Ishikawa (cell line): ENCODE results near the gene ZNF778.

ENCODE experiments used
- CREB1 ChIP-seq: IDR thresholded peaks from 2 replicates; pipeline ENCODE4 v1.6.1; 2012; ENCODE audit warnings: low read depth
- EGR1 ChIP-seq: IDR thresholded peaks from 2 replicates; pipeline ENCODE4 v1.6.1; 2012
- EP300 ChIP-seq: IDR thresholded peaks from 2 replicates; pipeline ENCODE4 v1.6.1; 2012; ENCODE audit warnings: borderline replicate concordance
- TAF1 ChIP-seq: IDR thresholded peaks from 2 replicates; pipeline ENCODE4 v1.6.1; 2012; ENCODE audit warnings: low read depth, mild to moderate bottlenecking
- TEAD4 ChIP-seq: IDR thresholded peaks from 2 replicates; pipeline ENCODE4 v1.6.1; 2012
- TF ChIP-seq, protein P1 (sequence below): IDR thresholded peaks from 2 replicates; pipeline ENCODE4 v1.6.1; 2012; ENCODE audit warnings: low read depth, mild to moderate bottlenecking
- TF ChIP-seq, protein P2 (sequence below): IDR thresholded peaks from 2 replicates; pipeline ENCODE4 v1.6.1; 2012

DNA sequence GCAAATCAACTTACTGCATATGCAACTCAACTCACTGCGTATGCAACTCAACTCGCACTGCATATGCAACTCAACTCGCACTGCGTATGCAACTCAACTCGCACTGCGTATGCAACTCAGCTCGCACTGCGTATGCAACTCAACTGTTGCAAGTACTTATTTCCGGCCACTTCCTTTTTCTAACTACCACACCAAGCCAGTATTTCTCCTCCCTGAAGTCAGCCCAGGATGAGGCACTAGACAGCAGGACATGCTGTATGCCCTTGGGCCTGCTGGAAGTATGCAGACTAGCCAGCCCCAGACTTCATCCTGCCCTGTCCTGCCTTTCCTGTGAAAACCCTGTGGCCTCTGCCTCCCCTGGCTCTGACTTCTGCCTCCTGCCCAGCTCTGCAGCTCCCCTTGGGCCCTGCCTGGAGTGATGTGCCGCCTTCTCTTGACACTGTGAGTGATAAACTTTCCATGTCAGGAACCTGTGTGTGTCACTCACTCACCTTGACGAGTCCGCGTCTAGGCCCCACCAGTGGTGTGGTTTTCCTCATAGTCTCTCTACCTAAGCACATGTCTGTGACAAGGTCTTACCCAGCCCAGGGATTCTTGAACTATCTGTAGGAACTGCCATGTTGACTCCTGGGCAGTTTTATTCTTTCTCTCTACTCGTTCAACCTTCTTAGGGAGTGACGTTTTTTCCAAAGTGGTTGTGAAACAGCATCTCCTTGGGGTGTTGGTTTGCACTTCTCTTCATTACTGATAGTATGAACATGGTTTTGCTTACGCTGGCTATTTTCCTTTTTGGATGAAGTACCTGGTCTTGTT is 16.4 kb downstream of the ZNF778 start:
- TF ChIP-seq TEAD4 (no peak), CREB1 (no peak), EGR1 (no peak), TAF1 (no peak), EP300 (no peak)
- TF ChIP-seq, protein P1, sequence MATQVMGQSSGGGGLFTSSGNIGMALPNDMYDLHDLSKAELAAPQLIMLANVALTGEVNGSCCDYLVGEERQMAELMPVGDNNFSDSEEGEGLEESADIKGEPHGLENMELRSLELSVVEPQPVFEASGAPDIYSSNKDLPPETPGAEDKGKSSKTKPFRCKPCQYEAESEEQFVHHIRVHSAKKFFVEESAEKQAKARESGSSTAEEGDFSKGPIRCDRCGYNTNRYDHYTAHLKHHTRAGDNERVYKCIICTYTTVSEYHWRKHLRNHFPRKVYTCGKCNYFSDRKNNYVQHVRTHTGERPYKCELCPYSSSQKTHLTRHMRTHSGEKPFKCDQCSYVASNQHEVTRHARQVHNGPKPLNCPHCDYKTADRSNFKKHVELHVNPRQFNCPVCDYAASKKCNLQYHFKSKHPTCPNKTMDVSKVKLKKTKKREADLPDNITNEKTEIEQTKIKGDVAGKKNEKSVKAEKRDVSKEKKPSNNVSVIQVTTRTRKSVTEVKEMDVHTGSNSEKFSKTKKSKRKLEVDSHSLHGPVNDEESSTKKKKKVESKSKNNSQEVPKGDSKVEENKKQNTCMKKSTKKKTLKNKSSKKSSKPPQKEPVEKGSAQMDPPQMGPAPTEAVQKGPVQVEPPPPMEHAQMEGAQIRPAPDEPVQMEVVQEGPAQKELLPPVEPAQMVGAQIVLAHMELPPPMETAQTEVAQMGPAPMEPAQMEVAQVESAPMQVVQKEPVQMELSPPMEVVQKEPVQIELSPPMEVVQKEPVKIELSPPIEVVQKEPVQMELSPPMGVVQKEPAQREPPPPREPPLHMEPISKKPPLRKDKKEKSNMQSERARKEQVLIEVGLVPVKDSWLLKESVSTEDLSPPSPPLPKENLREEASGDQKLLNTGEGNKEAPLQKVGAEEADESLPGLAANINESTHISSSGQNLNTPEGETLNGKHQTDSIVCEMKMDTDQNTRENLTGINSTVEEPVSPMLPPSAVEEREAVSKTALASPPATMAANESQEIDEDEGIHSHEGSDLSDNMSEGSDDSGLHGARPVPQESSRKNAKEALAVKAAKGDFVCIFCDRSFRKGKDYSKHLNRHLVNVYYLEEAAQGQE = no peak
- TF ChIP-seq, protein P2, sequence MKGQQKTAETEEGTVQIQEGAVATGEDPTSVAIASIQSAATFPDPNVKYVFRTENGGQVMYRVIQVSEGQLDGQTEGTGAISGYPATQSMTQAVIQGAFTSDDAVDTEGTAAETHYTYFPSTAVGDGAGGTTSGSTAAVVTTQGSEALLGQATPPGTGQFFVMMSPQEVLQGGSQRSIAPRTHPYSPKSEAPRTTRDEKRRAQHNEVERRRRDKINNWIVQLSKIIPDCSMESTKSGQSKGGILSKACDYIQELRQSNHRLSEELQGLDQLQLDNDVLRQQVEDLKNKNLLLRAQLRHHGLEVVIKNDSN = no peak
